Nephron progenitor cell (in vitro differentiated cells): ENCODE data around the gene GNAI1.

Experiments
- DNase-seq: peaks from one replicate; pipeline ENCODE4 v3.0.0; 2021
- H3K27ac Mint-ChIP-seq: 2 replicates; pipeline ENCODE4 v1.8.0; 2021; ENCODE audit warnings: mild to moderate bottlenecking, moderate library complexity, mixed read lengths
- H3K27me3 Mint-ChIP-seq: 2 replicates; pipeline ENCODE4 v1.8.0; 2021; ENCODE audit warnings: mild to moderate bottlenecking, low read depth, mixed read lengths; ENCODE audit not compliant: poor library complexity
- H3K36me3 Mint-ChIP-seq: 2 replicates; pipeline ENCODE4 v1.8.0; 2021; ENCODE audit warnings: low read depth, mixed read lengths
- H3K4me1 Mint-ChIP-seq: 2 replicates; pipeline ENCODE4 v1.8.0; 2021; ENCODE audit warnings: mixed read lengths
- H3K4me3 Mint-ChIP-seq: 2 replicates; pipeline ENCODE4 v1.8.0; 2021; ENCODE audit warnings: mild to moderate bottlenecking, moderate library complexity, mixed read lengths
- H3K9me3 Mint-ChIP-seq: 2 replicates; pipeline ENCODE4 v1.8.0; 2021; ENCODE audit warnings: mild to moderate bottlenecking, moderate library complexity, mixed read lengths
- TF ChIP-seq, protein P1 (sequence below): fragments of 200-600 bp; sonication (generic); IDR thresholded peaks from 2 replicates; pipeline ENCODE4 v1.5.0; 2021; ENCODE audit warnings: antibody characterized with exemption

The GNAI1 gene

DNA sequence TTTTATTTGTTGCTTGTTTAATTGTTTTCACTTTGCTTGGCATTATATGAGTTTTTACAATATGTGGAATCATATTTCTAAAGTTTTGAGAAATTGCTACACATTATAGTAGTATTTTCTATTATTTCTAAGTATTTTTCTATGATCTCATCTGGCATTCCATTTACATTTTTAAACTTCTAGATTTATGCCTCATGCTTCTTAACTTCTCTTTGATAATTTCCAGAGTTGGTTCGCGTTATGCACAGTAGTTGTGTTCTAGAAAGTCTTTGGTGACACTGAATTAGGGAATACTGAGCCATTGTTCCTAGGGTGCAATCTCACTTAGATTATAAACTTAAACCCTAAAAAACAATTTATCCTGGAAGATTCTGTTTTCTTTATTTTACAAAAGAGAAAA lies 129.2 kb downstream of the GNAI1 start:
- Mint-ChIP-seq H3K9me3 (no peaks in the 10 kb centered on the region), H3K4me1 (peaks cover 30% of the 10 kb centered on the region), H3K27ac (no peak overlapping the region), H3K4me3 (no peak overlapping the region), H3K36me3 (no peaks in the 10 kb centered on the region), H3K27me3 (peaks cover 4% of the 10 kb centered on the region)
- DNase-seq = no peak
- TF ChIP-seq, protein P1, sequence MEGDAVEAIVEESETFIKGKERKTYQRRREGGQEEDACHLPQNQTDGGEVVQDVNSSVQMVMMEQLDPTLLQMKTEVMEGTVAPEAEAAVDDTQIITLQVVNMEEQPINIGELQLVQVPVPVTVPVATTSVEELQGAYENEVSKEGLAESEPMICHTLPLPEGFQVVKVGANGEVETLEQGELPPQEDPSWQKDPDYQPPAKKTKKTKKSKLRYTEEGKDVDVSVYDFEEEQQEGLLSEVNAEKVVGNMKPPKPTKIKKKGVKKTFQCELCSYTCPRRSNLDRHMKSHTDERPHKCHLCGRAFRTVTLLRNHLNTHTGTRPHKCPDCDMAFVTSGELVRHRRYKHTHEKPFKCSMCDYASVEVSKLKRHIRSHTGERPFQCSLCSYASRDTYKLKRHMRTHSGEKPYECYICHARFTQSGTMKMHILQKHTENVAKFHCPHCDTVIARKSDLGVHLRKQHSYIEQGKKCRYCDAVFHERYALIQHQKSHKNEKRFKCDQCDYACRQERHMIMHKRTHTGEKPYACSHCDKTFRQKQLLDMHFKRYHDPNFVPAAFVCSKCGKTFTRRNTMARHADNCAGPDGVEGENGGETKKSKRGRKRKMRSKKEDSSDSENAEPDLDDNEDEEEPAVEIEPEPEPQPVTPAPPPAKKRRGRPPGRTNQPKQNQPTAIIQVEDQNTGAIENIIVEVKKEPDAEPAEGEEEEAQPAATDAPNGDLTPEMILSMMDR = no peak

GRCh38 chr7:80264769-80265495 lies 130.3 kb downstream of the GNAI1 start:
- H3K9me3 Mint-ChIP-seq = no peaks in the 10 kb centered on the region
- H3K4me3 Mint-ChIP-seq = no peak overlapping the region
- no peaks in the 10 kb centered on the region for H3K36me3 Mint-ChIP-seq
- peaks cover 21% of the 10 kb centered on the region for H3K4me1 Mint-ChIP-seq
- H3K27me3 Mint-ChIP-seq = peaks cover 4% of the 10 kb centered on the region
- DNase-seq = no peak
- H3K27ac Mint-ChIP-seq = no peak overlapping the region
- TF ChIP-seq, protein P1 = no peak

- Mint-ChIP-seq H3K36me3 (no peaks in the 10 kb centered on the region), H3K27ac (no peak overlapping the region), H3K4me1 (peaks cover 8% of the 10 kb centered on the region), H3K4me3 (no peak overlapping the region), H3K9me3 (no peaks in the 10 kb centered on the region), H3K27me3 (no peaks in the 10 kb centered on the region)
- TF ChIP-seq, protein P1 = no peak
- no peak for DNase-seq
These were observed 138.1 kb downstream of the GNAI1 start for GRCh38 chr7:80272560-80273239.

- Mint-ChIP-seq H3K36me3 (no peaks in the 10 kb centered on the region), H3K9me3 (no peaks in the 10 kb centered on the region)
- TF ChIP-seq, protein P1 = no peak
These were observed 138.7 kb downstream of the GNAI1 start for GRCh38 chr7:80273327-80273726.

GRCh38 chr7:80275192-80275605 lies 140.6 kb downstream of the GNAI1 start:
- Mint-ChIP-seq H3K36me3 (no peaks in the 10 kb centered on the region), H3K27ac (no peak overlapping the region), H3K27me3 (no peaks in the 10 kb centered on the region), H3K4me1 (peaks cover 18% of the 10 kb centered on the region), H3K4me3 (no peak overlapping the region), H3K9me3 (no peaks in the 10 kb centered on the region)
- TF ChIP-seq, protein P1 = no peak
- DNase-seq = no peak

More at GRCh38 chr7:80273327-80273726, 138.7 kb downstream of the GNAI1 start:
- no peak overlapping the region for H3K27ac Mint-ChIP-seq
- DNase-seq = no peak
- no peaks in the 10 kb centered on the region for H3K27me3 Mint-ChIP-seq
- no peak overlapping the region for H3K4me3 Mint-ChIP-seq
- H3K4me1 Mint-ChIP-seq = peaks cover 14% of the 10 kb centered on the region
